AG09319 (cell line): Measurements from ENCODE around the gene MRPS23.

Experiments
- DNase-seq: peaks from one replicate; pipeline ENCODE4 v3.0.0-alpha.2; 2010; ENCODE audit warnings: low read depth; ENCODE audit errors: extremely low read depth
- CTCF ChIP-seq: IDR thresholded peaks from 2 replicates; pipeline ENCODE4 v1.5.1; 2011; ENCODE audit warnings: low read depth, mild to moderate bottlenecking, inconsistent platforms, low read length, moderate library complexity

The MRPS23 gene

GRCh38 chr17:57830880-57831279 lies 19.0 kb downstream of the MRPS23 start:
- TF ChIP-seq CTCF = no peak
- DNase-seq = no peak

GRCh38 chr17:57823469-57824401 lies 26.1 kb downstream of the MRPS23 start:
- DNase-seq = no peak
- no peak for TF ChIP-seq CTCF

GRCh38 chr17:57819867-57820266 lies 30.0 kb downstream of the MRPS23 start:
- no peak for DNase-seq

GRCh38 chr17:57819285-57819684 lies 30.6 kb downstream of the MRPS23 start:
- no peak for TF ChIP-seq CTCF
- DNase-seq = no peak

More at GRCh38 chr17:57819867-57820266, 30.0 kb downstream of the MRPS23 start:
- TF ChIP-seq CTCF = no peak

- no peak for DNase-seq
- TF ChIP-seq CTCF = no peak
Measured at GRCh38 chr17:57818066-57818465, 31.8 kb downstream of the MRPS23 start.

- no peak for DNase-seq
- TF ChIP-seq CTCF = no peak
Measured at GRCh38 chr17:57817299-57817698, 32.5 kb downstream of the MRPS23 start.

GRCh38 chr17:57814421-57814820 lies 35.4 kb downstream of the MRPS23 start:
- no peak for DNase-seq
- no peak for TF ChIP-seq CTCF
